HepG2 (cell line): ENCODE measurements around the gene KANK3. TPM values are rescaled to one million over a fixed set of nuclear protein-coding genes. Genes with fewer than 3 reads are reported as not detected.
A peak's percentile ranks its signal among the peaks of the same experiment; 100 is the strongest.

ENCODE experiments used
- AFF4 ChIP-seq: sonication (generic); formaldehyde crosslinking; IDR thresholded peaks from 2 replicates; pipeline ENCODE4 v1.4.0; 2020; ENCODE audit warnings: missing genetic modification reagents
- CHCHD3 ChIP-seq: sonication (generic); formaldehyde crosslinking; IDR thresholded peaks from 2 replicates; pipeline ENCODE4 v1.8.0; 2022; ENCODE audit warnings: mild to moderate bottlenecking, missing genetic modification reagents, moderate library complexity
- KDM5A ChIP-seq: fragments of 200-600 bp; sonication (generic); IDR thresholded peaks from 2 replicates; pipeline ENCODE4 v1.7.0; 2018; ENCODE audit warnings: antibody characterized with exemption, mild to moderate bottlenecking, low read length, borderline replicate concordance
- KIAA2018 ChIP-seq: sonication (generic); formaldehyde crosslinking; IDR thresholded peaks from 2 replicates; pipeline ENCODE4 v1.5.0; 2020; ENCODE audit warnings: mild to moderate bottlenecking, missing genetic modification reagents, borderline replicate concordance
- MXD1 ChIP-seq: sonication (generic); formaldehyde crosslinking; IDR thresholded peaks from 2 replicates; pipeline ENCODE4 v1.4.0; 2020; ENCODE audit warnings: mild to moderate bottlenecking, missing genetic modification reagents
- PTBP1 ChIP-seq: fragments of 200-400 bp; formaldehyde crosslinking; IDR thresholded peaks from 2 replicates; pipeline ENCODE4 v1.6.1; 2018; ENCODE audit warnings: low read length, low read depth; ENCODE audit not compliant: poor library complexity, severe bottlenecking
- SNAI1 ChIP-seq: sonication (generic); formaldehyde crosslinking; IDR thresholded peaks from 2 replicates; pipeline ENCODE4 v1.5.0; 2020; ENCODE audit warnings: mild to moderate bottlenecking, missing genetic modification reagents, borderline replicate concordance
- YEATS4 ChIP-seq: sonication (generic); formaldehyde crosslinking; IDR thresholded peaks from 2 replicates; pipeline ENCODE4 v1.4.0; 2020; ENCODE audit warnings: missing genetic modification reagents, borderline replicate concordance
- ZMYM3 ChIP-seq: sonication (generic); formaldehyde crosslinking; IDR thresholded peaks from 2 replicates; pipeline ENCODE4 v1.5.1; 2020; ENCODE audit warnings: mild to moderate bottlenecking, missing genetic modification reagents
- ZNF574 ChIP-seq: sonication (generic); formaldehyde crosslinking; IDR thresholded peaks from 2 replicates; pipeline ENCODE4 v1.4.0; 2020; ENCODE audit warnings: missing genetic modification reagents
- polyA plus RNA-seq, 8 experiments: library from polyadenylated mRNA; depleted of rRNA in 3 of 8; stranded (reverse) in 7 of 8; unstranded in 1 of 8; fragments of >200 nt; fragmentation: Illumina TruSeq in 4 of 8; extraction: Trizol in 4 of 8; gene quantifications; 2 replicates each; pipeline versions ENCODE4 v1.2.1 to v1.2.3, GENCODE V29; 2011 to 2016; ENCODE audit warnings: low read depth in 4 of 8, missing spikeins in 1 of 8, mixed read lengths in 1 of 8; ENCODE audit not compliant: insufficient read depth in 1 of 8
- total RNA-seq, 5 experiments: library from RNA; depleted of rRNA; stranded (reverse); fragments of >200 nt; fragmentation: Illumina TruSeq; extraction: Trizol; gene quantifications; 2 replicates each; pipeline ENCODE4 v1.2.3, GENCODE V29; 2016; ENCODE audit warnings: low read depth in 1 of 5

KANK3 gene
- total and polyA plus RNA-seq, 2 of the 13 experiments (the other 11 are each of a cell fraction or from before 2014, with no cell fraction given): 0.15 to 0.20 TPM

- TF ChIP-seq AFF4 (CRISPR knock-in tag) (no peak), MXD1 (CRISPR knock-in tag) (peak; percentile 17; the same call in 1 of the 2 replicates), ZMYM3 (CRISPR knock-in tag) (0 out of 2 replicates have a peak, but pooled peaks have one; percentile 8), KIAA2018 (CRISPR knock-in tag) (no peak), KDM5A (peak; percentile 93; the same call in 1 of the 2 replicates), PTBP1 (no peak), YEATS4 (CRISPR knock-in tag) (no peak), ZNF574 (CRISPR knock-in tag) (0 out of 2 replicates have a peak, but pooled peaks have one; percentile 14), CHCHD3 (peak; percentile 11; the same call in 1 of the 2 replicates), SNAI1 (0 out of 2 replicates have a peak, but pooled peaks have one; percentile 61)
These were observed 22.4 kb downstream of the KANK3 start (continued) for GRCh38 chr19:8320564-8321066.
